ENCODE measurements around the gene CARNS1. TPM values are rescaled to one million over a fixed set of nuclear protein-coding genes. Genes with fewer than 3 reads are reported as not detected.

The CARNS1 gene, protein sequence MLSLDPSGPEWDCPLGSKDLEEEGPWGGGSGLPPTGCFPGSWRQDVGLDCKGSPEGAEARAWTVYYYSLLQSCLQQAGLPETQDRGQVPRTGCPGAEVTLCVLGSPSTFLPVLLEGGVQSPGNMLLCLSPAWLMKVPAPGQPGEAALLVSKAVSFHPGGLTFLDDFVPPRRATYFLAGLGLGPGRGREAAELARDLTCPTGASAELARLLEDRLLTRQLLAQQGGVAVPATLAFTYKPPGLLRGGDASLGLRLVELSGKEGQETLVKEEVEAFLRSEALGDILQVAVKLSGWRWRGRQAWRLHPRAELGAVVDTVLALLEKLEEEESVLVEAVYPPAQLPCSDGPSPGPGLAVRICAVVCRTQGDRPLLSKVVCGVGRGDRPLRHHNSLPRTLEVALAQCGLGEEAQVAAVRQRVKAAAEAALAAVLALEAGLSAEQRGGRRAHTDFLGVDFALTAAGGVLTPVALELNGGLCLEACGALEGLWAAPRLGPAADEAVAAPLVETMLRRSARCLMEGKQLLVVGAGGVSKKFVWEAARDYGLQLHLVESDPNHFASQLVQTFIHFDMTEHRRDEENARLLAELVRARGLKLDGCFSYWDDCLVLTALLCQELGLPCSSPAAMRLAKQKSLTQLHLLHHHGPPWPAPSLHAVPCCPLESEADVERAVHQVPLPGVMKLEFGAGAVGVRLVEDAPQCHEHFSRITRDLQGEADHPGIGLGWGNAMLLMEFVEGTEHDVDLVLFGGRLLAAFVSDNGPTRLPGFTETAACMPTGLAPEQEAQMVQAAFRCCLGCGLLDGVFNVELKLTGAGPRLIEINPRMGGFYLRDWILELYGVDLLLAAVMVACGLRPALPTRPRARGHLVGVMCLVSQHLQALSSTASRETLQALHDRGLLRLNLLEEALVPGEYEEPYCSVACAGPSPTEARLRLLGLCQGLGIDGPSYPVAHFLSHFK
- total RNA-seq = 0.07 TPM in 1 of 2 replicates, not detected in the other

DNA sequence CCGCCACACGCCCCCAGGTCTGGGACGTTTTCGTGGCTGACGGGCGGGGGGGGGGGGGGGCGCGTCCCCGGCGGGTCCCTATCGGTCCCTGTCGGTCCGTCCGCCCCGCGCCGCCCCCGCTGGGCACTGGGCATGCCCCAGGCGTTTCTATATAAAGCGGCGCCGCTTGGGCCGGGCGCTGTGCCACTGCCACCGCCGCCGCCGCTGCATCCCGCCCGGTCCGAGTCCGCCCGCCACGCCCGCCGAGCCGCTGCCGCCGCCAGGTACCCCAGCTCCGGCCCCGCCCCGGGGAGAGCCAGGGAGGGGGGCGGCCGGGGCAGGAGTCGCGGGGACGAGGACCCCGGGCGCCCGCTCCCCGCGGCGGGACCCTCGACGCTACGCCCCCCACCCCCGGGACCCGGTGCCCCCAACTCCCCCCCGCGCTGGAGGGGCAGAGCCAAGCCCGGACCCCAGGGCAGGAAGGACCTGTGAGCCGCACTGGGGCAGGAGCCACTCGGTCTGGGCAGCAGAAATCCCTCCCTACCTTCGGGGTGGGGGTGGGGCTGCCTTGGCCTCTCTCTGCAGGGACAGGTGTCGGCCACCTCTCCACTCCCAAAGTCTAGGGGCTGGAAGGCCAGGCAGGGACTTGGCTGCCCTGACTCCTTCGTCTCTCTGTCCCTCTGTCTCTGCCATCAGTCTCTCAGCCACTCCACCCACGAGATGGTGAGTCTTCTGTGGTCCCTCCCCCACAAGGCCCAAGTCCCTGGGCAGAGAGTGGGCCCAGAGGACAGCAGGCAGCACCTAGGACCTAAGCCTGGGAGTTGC is at the start of gene CARNS1:
TSS of gene CARNS1 (plus strand) at position 178 of the 804 bp plus-strand sequence. CDS start at position 700, 522 bp downstream.
- DNase-seq (ENCODE audit: low read depth, low spot score) = no peak

DNA sequence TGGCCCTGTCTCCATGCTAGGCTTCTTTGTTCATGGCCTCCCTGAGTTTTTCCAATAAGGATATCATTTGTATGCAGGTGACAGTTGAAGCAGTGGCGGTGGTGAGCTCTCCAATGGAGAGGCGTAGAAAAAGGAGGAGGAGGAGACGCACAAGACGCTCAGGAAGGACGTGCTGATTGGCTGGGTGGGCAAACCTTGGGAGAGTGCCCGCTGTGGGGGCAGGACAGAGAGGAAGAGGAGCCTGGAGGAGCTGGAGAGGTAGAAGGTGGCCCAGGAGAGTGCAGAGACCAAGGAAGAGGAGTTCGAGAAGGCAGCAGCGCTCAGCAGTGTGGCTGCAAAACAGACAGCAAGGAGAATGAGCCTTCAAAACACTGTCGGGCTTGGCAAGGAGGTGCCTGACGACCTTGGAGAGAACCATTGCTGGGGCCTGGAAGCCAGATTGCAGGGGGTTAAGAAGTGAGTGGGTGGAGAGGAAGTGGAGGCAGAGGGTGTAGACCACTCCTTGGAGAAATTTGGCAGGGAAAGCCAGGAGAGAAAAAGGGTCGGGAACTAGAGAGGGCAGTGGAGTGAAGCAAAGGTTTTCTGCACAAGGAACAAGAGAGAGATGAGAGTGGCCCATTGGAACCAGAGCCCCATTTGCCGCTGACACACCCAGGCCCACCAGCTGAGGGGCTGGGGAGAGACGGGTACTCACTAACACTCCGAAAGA is 49.6 kb upstream of the CARNS1 start:
- DNase-seq (ENCODE audit: low read depth, low spot score) = no peak

DNA sequence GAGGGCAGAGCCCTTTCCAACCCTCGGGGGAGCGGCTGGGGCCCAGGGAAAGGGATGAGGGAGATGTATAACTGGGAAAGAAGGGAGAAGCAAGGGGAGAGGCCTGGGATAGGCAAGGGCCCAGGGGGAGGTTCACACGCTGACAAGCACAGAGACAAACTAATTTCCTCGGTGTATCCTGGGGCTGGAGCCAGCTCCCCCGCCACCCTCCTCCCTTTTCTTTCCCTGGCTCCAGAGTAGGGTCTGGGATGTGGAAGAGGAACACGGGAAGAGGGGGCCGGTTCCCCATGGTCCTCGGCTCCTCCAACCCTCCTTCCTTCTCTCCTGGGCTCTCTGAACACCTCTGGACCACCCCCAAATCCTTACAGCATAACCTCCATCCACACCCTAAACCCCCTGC is 48.9 kb upstream of the CARNS1 start:
- DNase-seq (ENCODE audit: low read depth, low spot score) = no peak

DNA sequence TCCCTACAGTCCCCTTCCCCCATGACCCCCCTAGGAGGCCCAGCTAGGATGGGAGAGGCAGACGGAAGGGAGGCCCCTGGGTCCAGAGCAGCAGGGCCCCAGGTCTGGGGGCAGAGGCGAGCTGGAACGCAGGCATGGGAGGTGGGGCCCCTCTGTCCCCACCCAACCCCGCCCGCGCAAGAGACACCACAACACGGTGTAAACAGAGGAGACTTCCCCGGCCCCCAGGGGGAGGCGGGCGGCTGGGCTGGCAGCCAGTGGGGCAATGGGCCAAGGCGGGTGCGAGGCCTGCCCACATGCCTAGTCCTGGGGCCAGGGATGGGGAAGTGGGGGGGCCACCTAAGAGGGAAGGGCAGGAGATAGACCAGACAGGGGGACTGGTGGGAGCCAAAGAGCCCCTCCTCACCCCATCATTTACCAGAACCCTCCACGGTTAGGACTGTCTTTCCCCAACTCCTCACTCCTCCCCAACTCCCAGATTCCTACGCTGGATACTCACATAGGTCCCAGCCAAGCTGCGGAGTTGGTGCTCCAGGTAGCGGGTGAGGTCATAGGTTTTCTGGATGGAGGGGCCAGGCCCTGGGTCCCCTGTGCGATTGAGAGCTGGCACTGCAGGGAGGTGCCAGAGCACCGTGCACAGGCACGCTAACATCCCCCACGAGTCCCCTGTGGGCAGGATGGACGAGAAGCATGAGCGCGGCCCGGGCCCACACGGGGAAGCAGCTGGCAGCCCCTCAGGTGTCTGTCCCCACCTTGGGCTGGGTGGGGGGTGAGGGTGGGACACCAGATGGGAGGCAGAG is 48.3 kb upstream of the CARNS1 start:
- DNase-seq (ENCODE audit: low read depth, low spot score) = no peak

DNA sequence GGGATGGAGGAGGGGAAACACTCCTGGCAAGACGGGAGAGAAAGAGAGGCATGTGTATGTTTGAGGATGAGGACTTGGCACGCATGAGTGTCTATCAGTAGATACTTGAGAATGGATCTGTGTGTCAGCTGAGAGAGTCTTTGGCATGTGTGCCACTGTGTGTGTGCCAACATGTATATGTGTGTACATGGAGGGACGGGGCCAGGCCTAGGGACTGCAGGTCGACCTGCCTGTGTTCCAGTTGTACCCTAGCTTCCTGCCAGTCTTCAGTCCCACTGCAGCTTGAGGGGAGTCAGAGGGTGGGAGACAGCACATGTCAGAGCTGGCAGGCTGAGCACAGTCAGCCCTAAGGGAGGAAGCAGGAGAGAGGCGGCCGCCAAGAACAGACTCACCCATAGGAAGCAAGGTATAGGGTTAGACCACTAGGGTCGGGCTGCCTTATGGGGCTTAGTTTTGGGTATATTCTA is 47.7 kb upstream of the CARNS1 start:
- DNase-seq (ENCODE audit: low read depth, low spot score) = no peak

DNA sequence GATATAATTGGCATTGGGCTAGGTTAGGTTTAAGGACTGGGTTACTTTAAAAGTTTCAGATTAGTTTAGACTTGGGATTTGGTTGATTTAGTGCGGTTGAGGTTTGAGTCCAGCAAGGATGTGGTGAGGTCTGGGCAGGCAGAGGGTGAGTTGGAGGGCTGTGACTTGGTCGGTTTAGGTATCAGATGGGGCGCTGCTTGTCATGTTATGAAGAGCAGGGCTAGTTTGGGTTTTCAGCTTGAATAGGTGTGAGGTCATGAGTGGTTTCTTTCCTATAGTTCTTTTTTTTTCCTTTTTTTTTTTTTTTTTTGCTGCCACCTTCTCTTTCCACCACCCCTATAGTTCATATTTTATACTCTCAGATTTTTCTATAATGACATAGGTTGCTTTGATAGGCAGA is 46.9 kb upstream of the CARNS1 start:
- DNase-seq (ENCODE audit: low read depth, low spot score) = no peak

DNA sequence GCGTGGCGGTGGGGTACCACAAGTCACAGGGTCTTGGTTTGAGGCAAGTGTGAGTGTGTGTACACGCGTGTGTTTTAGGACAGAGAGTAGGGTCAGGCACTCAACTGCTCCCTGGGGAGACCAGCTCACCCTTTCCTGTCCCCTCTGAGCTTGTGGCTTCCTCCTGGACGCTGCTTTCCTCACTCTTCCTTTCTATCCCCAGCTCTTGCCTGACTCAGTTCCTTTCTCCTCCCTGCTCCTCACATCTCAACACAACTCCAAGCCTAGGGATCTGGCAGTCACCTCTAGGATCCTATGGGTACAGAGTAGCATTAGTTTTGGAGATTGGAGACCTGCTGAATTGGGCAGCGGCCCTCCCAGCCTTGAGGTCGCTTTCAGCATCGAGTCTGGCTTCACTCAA is 46.2 kb upstream of the CARNS1 start:
- no peak for DNase-seq (ENCODE audit: low read depth, low spot score)

DNA sequence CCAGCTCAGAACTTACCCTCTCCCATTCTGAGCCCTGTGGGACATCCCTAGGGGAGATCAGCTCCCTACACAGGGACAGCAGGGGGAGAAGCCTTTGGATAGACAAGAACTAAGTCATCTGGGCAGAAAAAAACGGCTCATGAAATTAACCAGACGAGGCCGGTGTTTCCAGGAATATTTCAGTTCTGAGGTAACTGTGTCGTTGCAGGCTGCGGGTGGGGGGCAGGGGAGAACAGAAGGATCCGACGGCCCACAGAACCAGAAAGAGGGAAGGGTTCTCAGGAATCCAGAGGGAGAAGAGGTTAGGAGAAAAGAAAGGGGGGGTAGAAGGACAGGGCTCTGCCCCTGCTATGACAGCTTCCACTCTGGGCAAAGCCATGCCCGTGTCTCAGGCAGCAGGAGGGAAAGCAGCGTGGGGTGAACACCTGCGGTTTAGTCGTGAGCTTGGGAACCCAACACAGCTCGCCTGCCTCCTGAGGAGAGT is 45.6 kb upstream of the CARNS1 start:
- no peak for DNase-seq (ENCODE audit: low read depth, low spot score)

DNA sequence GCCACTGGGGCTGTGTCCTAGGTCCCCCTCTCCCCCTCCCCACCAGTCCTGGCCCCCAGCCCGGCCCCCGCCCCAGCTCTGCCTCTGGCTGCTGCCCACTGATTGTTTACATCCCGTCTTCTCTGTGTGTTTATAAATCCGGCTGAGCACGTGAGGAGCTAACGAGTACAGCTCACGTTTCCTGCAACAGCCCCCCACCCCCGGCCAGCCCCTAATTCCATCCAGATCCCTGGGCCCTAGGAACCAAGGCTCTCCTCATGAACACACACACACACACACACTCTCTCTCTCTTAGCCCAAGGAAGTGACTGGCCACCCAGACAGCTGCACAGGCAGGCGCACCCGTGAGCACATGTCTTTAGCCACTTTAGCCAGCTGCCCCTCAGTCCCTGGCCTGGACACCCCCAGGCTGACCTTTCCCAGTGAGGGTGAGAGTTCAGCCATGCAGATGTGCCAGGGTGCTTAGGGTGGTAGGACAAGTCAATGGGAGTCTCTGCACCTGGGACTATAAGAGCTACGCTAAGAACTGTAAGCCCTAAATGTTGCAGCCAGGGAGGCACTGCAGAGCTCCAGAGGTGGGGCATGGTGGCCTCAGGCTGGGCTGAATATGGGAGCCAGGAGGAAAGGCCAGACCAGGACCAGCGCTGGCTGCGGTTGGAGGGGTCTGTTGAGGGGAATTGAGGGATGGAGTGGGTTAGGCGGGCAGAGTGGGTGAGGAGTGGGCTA is 45.0 kb upstream of the CARNS1 start:
- no peak for DNase-seq (ENCODE audit: low read depth, low spot score)

DNA sequence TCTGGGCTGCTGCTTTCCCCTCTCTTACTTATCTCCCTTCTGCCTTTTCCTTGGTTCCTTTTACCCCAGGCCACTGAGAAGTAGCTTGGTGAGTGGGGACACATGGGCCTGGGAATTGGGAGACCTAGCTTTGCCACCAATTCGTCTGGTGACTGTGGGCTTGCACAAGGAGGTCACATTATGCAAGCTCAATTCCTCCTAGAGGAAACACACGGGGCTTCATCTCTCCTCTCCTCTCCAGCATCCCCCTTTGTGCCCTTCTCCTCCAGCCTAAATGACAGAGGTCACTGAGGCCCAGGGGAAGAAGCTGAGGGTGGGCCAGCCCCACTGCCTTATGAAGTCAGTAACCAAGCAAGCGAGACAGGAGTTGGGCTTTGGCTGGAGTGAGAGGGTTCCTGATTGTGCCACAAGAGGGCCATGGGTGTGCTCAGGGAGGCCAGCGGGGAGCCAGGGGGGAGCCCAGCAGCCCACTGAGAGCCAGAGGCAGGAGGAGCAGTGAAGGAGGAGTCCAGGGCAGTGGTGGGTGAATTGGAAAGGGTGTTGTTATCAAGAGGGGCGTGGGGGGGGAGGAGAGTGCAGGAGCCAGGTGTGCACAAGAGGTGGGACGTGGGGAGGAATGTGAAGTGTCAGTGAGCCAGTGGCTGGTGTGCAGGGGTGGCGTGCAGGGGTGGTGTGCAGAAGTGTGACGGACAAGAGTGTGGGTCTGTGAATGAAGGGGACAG is 44.1 kb upstream of the CARNS1 start:
- no peak for DNase-seq (ENCODE audit: low read depth, low spot score)

DNA sequence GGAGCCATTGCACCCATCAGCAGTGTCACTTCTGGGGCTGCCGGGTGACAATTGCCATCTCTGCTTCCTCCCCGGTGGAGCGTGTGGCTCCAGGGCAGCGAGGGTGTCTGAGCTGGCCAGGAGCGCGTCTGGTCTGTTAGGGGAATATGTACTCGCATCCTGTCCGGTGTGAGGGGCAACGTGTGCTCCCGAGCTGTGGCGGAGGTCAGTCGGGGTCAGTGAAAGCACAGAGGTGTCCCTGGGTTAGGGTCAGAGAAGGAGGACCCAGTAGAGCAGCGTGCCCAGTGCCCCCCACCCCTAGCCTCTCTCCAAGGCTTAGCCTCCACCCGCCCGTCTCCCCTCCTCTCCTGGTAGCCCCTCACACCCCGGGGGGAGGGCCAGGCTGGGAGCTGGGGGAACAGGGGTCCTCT is 43.6 kb upstream of the CARNS1 start:
- no peak for DNase-seq (ENCODE audit: low read depth, low spot score)

DNA sequence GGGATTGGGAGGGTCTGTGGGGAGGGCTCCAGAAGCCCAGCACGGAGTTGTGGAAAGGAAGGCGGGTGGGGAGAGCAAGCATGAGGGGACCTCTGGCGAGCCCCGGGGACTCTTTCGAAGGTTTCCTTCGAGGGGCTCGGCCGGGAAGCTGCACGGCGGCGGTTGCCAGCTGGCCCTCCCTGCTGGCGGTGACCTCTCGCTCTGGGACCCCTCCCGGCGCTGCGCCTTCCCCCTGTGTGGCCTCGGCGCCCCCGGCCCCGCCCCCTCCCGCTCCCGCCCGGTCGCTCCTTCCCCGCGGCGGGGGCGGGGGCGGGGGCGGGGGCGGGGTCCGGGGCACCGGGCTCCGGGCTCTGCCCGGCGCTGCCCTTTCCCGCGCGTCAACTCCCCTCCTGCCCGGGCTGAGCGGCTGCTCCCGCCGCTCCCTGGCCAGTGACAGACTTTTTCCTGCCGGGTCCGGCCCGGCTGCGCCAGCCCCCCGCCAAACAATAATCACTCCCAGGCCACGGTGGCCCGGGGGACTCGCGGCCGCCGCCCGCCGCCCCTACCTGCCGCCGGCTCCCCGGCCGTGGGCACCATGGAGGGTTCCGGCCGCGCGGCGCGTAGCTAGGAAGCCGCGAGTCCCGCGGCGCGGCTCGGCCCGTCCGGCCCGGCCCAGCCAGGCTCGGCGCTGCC is 43.0 kb upstream of the CARNS1 start:
- DNase-seq (ENCODE audit: low read depth, low spot score) = no peak

DNA sequence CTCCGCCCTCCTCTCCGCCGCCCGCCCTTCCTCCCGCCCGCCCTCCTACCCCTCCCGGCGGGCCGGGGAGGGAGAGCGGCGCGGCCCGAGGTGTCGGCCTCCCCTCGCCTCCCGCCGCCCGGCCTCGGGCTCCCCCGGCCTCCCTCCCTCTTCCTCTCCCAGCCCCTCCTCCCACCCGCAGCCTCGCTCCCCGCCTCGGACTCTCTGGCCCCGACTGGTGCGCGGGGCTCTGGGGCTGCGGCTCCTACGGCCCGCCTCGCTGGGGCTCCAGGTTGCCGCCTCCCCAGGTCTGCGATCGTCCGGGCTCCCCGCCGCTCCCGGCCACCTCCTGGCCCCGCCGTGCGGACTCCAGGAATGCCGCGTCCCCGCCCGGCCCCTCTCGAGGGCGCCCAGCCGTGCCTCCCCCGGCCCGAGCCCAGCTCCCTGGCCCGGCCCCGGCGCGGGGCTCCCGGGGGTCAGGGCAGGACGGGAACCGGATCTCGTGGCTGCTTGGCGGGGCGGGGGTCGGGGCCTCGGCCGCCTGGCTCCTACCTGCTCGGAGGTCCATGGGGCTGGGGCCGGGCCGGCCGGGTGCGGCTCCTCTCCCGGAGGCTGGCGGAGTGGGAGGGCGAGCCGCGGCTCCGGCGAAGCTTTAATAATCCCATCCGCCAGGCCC is 42.4 kb upstream of the CARNS1 start, which contains the start of gene CLCF1:
TSS of gene CLCF1 (minus strand) at position 606 of the 655 bp plus-strand sequence. CDS start at position 547, 59 bp downstream.
- no peak for DNase-seq (ENCODE audit: low read depth, low spot score)

DNA sequence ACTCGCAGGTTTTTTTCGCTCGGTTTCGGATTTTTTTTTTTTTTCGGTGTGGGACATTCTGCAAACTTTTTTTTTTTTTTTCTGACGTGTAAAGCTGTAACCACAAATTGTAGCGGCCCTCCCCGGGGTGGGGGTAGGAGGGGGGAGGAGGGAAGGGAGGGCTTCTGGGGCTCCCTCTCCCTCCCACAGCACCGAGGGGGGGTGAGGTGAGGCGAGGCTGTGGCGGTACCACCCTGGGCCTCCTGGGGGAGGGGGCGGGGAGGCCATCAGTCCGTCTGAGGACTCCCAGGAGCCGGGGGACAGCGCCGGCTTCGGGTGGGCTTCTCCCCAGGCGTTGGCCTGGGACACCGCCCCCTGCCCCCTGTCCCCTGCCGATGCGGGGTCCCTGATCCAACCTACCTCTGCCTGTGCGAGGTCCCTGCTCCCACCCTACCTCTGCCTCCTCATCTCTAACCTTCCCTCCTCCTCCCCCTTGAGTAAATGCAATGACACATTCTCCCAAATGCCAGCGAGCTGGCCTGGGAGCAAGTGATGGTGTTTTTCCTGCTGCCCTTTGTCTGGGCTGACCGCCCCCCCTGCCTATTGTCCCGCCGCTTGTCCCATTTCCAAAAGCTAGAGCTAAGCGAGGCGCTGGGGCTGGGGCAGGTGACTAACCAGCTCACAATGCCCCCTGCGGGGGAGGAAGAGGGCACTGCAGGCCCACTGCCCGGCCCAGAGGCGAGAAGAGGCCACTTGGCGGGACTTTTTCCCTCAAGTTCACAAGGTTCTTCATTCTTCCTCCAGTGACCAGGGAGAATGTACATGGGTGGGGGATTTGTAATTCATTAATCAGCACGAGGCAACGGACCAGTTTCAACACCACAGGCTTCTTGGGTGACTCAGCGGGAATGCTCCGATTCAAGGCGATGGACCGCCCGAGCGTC is 41.6 kb upstream of the CARNS1 start:
- peak; percentile 58 for DNase-seq (ENCODE audit: low read depth, low spot score)

DNA sequence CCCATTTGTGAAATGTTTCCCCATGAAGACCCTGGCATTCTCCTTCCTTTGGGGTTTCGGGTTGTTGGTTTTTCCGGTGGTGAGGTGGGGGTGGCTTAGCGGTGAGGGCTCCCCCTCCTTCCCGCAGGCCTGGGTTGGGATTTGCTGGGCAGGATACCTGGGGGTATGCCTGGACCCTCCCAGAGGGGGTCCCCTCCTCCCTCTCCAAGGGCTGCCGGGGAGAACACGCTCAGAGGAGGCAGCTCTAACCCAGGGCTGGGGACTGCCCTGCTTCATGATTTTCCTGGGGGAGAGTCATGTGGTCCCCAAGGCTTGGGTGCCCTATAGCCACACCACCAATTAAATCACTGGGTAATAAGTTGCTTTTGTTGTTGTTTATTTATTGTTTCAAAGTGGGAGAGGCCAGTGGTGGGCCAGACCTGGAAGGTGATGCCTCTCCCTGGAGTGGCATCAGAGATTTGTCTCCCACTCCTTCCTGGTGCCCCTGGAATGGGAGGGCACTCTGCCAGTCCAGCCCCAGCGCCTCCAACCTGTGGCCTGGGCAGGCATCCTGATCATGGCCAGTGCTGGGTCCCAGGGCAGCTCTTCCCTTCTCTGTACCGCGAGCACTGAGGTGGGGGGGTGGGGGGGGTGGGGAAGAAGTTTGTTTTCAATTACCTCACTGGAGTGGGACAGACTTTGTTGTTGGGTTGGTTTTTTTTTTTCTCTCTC is 40.8 kb upstream of the CARNS1 start:
- no peak for DNase-seq (ENCODE audit: low read depth, low spot score)

All from pulmonary artery endothelial cell (primary cell).